Measurements from ENCODE around the gene FAM229A.
"Not testable (repeated sequence)": the region's sequence is repeated elsewhere in the genome, so short reads cannot be mapped to it uniquely, and the experiment has no call there.

Gene FAM229A

DNA sequence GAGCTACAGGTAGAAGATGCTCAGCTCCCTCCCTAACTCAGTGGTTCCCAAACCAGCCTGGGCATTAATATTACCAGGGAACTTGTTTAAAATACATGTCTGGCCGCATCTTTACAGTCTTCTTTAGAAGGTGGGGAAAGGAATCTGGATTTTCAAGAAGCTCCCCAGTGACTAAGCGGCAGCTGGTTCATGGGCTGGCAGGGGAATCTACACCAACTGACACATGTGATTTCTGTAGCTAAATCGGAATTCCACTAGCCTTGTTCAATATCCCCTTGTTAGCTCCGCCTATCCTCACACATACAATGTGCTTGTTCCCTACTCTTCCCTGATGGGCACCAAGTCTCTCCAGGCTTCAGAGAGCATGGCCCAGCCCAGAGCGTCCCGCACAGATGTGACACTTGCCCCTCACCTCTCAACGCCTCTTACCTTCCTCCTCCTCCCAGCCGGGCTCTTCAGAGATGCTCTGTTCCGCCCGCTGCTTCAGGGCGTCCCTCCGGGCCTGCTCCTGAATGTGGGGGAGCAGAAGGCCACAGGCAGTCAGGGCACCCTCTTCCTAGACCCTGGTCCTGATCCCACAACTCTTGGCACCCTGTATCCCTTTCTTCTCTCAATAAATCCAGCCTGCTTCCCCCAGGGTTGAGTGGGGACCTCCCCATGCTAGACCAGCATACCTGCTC, 15.4 kb upstream of the FAM229A start:
- no peak for DNase-seq (ENCODE audit: low read depth in 2 of 3, low spot score in 1 of 3)

DNA sequence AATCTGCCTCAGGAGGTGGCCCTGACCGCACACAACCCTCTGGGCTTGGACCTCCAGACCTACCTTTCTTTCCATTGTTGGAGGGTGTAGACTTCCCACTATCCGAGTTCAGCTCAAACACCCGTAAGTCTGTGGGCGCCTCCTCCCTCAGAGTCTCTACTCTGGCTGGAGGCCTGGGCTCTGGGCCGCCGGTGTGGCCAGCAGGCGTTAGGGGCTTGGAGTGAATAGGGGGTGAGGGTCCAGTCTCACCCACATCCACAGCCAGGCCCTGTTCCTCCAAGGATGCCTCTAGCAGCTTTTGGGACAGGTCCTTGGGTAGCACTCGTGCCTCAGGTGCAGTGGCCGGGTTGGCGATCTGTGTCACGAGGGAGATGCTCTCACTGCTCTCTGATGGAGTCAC, 13.9 kb upstream of the FAM229A start:
- no peak for DNase-seq (ENCODE audit: low read depth in 2 of 3, low spot score in 1 of 3)

DNA sequence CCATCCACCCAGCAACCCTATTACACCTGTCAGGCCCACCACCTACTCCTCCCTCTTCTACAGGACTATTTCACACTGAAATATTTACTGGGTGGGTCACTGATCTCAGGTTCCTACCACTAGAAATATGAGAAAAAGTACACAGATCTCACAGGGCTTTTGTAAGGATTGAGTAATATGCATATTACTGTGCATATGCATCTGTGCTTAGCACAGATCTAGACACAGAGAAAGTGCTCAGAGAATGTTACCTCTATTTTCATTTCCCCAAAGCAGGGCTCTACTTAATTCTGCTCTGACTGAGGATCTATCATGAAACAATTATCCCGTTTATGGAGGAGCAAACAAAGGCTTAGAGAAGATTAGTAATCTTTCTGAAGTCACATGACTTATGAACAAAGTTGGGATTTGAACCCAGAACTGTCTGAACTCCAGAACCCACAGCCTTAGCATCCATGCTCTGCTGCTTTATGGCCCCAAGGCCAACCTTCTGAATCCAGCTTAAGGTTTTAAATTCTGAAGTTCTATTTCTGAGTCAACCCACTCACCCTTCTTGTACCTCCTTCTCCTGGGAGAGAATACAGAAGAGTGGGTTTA, 11.8 kb upstream of the FAM229A start:
- no peak for DNase-seq (ENCODE audit: low read depth in 2 of 3, low spot score in 1 of 3)

- DNase-seq (ENCODE audit: low read depth in 2 of 3, low spot score in 1 of 3) = no peak
Observed at GRCh38 chr1:32372149-32372756, 10.0 kb upstream of the FAM229A start.

GRCh38 chr1:32367912-32368635, 5.8 kb upstream of the FAM229A start:
- DNase-seq (ENCODE audit: low read depth in 2 of 3, low spot score in 1 of 3) = no peak

GRCh38 chr1:32365445-32365844, 3.2 kb upstream of the FAM229A start:
- DNase-seq (ENCODE audit: low read depth in 2 of 3, low spot score in 1 of 3) = no peak

GRCh38 chr1:32364836-32365235, 2.6 kb upstream of the FAM229A start:
- DNase-seq (ENCODE audit: low read depth in 2 of 3, low spot score in 1 of 3) = no peak

- DNase-seq (ENCODE audit: low read depth in 2 of 3, low spot score in 1 of 3) = no peak
Observed at GRCh38 chr1:32363713-32364112, 1.4 kb upstream of the FAM229A start.

DNA sequence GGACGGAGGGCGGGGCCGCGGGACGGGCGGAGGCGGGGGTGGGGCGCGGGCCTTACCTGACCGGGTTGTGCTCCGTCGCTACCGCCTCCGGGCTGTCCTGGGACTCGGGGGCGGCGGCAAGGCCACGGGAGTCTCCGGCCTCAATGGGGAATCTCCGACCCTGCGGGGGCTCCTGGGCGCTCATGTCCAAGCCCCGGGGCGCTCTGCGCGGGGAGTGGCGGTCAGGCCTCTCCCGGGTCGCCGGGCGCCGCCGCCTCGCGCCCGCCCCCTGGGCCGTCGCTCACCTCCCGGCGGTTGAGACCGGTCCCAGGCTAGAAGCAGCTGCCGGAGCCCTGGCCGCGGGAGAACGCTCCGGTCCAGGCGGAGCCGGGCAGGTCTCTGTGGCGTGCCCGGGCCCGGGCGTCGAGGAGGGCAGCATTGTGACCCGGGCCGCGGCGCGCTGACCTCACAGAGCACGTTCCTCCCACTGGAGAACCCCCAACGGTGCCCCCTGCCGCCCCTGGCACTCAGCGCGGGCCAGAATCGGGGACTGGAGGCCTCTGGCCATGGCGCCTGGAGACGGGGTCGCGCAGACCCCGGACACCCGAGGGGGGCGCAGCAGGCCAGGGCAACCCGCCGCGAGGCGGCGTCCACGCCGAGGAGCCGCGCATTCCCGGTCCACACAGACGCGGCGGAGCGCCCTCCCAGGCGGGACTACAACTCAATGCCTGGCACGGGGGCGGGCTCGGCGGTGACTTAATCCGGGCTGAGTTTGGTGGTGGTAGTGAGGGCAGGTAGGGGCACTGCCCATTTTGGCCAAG, 411 bp downstream of the FAM229A start:
- DNase-seq (ENCODE audit: low read depth in 2 of 3, low spot score in 1 of 3) = no peak

GRCh38 chr1:32361308-32361673, 994 bp downstream of the FAM229A start:
- DNase-seq (ENCODE audit: low read depth in 2 of 3, low spot score in 1 of 3) = no peak

GRCh38 chr1:32358435-32358834, 3.9 kb downstream of the FAM229A start:
- no peak for DNase-seq (ENCODE audit: low read depth in 2 of 3, low spot score in 1 of 3)

DNA sequence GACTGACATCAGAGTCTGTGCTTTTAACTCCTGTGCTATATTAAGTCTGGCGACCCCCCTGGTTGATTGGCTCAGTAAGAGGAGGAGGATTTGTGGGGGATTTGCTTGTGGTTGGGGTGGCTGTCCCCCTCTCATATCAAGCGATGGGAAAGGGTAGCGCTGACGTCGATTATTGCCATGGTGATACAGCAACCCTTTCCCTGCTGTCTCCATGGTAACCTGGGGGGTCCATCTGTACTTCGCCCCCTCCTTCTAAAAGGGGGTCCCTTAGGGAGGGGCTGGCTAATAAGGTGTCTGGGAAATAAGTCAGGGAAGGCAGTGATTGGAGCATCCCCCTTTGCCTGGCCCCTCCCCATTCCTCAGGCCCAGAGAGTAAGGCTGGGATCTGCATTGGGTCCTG, 4.7 kb downstream of the FAM229A start:
- DNase-seq (ENCODE audit: low read depth in 2 of 3, low spot score in 1 of 3) = no peak

DNA sequence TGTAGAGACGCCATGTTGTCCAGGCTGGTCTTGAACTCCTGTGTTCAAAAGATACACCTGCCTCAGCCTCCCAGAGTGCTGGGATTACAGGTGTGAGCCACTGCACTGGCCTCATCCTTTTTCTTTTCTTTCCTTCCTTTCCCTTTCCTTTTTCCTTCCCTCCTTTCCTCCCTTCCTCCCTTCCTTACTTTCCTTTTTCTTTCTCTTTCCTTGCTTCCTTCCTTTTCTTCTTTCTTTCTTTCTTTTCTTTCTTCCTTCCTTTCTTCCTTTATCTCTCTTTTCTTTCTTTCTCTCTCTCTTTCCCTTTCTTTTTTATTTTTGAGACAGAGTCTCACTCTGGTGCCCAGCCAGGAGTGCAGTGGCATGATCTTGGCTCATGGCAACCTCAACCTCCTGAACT, 5.8 kb downstream of the FAM229A start:
- no peak for DNase-seq (ENCODE audit: low read depth in 2 of 3, low spot score in 1 of 3)

GRCh38 chr1:32355778-32356177, 6.5 kb downstream of the FAM229A start:
- not testable (repeated sequence) for DNase-seq (ENCODE audit: low read depth in 2 of 3, low spot score in 1 of 3)

DNA sequence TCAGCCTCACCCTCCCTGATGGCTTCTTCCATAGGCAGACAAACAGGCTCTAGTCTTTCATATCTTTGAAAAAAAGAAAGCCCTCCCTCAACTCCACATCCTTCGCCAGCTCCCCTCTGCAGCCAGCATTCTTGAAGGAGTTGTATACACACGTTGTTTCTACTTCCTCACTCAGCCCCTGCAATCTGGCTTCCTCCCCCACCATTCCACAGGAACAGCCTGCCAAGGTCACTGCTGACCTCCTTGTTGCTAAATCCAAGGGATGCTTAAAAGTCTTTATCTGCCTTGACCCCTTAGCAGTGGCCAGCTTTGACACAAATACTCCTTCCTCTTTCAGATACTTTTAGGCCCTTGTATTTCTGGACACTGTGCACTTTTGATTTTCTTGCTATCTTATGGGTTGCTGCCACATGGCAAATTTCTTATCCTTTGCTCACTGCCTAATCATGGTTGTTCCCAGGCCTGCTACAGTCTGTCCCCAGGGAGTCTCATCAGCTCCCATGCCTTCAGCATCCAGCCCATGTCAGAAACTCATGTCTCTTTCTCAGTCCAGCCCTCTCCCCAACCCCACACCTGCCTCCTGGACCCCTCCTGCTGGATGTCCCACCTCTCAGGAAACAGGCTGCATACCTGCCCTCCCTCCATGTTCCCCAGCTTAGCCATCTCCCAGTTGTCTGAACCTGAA, 8.3 kb downstream of the FAM229A start:
- no peak for DNase-seq (ENCODE audit: low read depth in 2 of 3, low spot score in 1 of 3)

DNA sequence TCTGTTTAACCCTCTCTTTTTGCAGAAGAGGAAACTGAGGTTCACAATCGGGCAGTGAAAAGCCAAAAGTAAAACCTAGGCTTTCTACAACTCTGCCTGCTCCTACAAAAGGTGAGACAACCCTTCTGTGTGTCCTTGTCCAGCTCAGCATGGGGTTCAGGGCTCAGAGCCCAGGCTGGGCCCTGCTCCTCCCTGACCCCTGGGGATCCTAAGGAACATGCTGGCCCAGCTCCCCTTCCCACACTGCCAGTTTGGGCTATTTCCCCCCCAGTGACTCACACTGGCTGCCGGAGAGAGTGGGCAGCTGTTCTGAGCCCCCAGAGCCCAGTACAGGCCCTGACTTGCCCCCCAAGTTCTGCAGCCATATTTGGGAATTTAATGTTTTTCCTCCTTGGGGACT, 8.9 kb downstream of the FAM229A start:
- DNase-seq (ENCODE audit: low read depth in 2 of 3, low spot score in 1 of 3) = no peak

GRCh38 chr1:32352831-32353383, 9.4 kb downstream of the FAM229A start:
- no peak for DNase-seq (ENCODE audit: low read depth in 2 of 3, low spot score in 1 of 3)

DNA sequence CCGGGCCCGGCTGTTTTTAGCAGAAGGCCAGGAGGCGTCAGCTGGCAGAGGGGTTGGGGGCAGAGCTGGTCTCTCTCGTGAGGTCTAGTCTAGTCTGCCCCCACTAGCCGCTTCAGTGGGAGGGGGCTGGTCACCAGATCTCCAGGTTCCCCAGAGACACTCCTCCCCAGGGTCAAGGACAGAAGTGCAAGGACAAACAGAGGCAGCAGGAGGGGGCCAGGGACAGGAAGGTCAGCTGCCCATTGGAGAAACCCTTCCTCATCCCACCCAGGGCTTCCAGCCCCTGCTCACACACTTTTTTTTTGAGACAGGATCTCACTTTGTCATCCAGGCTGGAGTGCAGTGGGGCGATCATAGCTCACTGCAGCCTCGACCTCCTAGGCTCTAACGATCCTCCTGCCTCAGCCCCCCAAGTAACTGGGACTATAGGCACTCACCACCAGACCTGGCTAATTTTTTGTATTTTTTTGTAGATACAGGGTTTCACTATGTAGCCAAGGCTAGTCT, 10.0 kb downstream of the FAM229A start:
- no peak for DNase-seq (ENCODE audit: low read depth in 2 of 3, low spot score in 1 of 3)

DNA sequence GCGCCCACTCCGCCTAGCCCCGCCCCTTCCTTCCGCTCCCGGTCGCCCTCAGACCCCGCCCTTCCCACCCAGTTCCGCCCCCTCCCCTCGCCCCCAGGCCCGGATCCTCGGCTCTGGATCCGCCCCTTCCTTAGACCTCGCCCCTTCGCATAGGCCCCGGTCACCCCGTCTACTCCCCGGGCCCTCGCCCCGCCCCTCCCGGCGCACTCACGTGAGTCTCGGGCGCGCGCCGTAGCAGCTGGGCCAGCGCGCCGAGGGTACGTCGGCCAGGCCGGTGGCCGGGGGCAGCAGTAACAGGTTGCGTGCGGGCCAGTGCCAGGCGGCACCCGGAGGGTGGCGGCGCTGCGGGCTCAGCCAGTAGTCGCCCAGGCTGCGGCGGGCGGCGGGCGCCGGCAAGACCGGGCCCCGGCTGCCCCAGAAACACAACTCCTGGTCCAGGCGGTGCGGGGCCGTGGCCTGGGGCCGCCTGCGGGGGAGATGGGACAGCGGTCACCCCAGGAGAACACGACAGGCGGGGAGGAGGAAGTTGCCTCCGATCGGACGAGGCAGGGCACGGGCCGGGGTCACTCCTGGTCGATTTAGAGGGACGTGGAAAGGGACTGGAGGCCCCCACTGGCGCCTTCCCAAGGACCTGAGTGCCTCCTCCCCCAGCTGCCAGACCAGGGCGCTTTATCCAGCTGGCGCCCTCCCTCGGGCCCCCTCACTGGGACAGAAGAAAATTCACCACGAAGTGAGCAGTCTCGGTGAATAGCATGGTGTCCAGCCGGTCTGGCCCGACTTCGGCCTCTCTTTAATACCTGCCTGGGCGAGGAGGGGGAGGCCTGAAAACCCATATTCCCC, 10.7 kb downstream of the FAM229A start:
- peak; percentile 82 to 89 (median 85) for DNase-seq (ENCODE audit: low read depth in 2 of 3, low spot score in 1 of 3)
